Measurements from ENCODE around the gene GPC6.

GPC6 gene

GRCh38 chr13:93534181-93534700 lies 307.6 kb downstream of the GPC6 start:
- no peak overlapping the region for H3K4me3 ChIP-seq (ENCODE audit: low read depth, low read length)
- TF ChIP-seq CTCF (IDR thresholded peaks at IDR 0.05; ENCODE audit: low read depth, low read length) = no peak
- in situ Hi-C loops (cut with HindIII; ENCODE audit: low sequenced_read_pairs) = no loop called here
- no peak for DNase-seq (ENCODE audit: low read depth, low spot score)

- peak; percentile 49 for DNase-seq (ENCODE audit: low read depth, low spot score)
- no peak for TF ChIP-seq CTCF (IDR thresholded peaks at IDR 0.05; ENCODE audit: low read depth, low read length)
- no peak overlapping the region for H3K4me3 ChIP-seq (ENCODE audit: low read depth, low read length)
- in situ Hi-C loops (cut with HindIII; ENCODE audit: low sequenced_read_pairs) = no loop called here
Measured at GRCh38 chr13:93535251-93535650, 308.6 kb downstream of the GPC6 start.

DNA sequence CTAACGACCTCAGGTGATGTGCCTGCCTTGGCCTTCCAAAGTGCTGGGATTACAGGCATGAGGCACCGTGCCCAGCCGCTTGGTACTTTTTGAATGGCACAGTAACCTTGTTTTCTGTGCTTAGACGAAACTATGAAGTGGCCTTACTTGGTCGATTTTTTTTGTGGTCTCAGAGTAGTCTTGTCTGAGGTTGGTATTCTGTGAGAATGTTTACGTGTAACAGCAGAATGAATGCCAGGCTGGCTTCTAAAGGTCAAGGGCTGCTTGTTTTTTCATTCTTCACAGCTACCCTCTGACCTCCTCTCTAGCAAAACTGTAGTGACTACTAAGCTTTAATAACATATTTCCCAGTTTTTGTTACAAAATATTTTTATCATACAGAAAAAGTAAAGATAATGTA lies 313.3 kb downstream of the GPC6 start:
- TF ChIP-seq CTCF (IDR thresholded peaks at IDR 0.05; ENCODE audit: low read depth, low read length) = no peak
- H3K4me3 ChIP-seq (ENCODE audit: low read depth, low read length) = no peak overlapping the region
- in situ Hi-C loops (cut with HindIII; ENCODE audit: low sequenced_read_pairs) = no loop called here
- DNase-seq (ENCODE audit: low read depth, low spot score) = no peak

- no peak for TF ChIP-seq CTCF (IDR thresholded peaks at IDR 0.05; ENCODE audit: low read depth, low read length)
- peak; percentile 18 for DNase-seq (ENCODE audit: low read depth, low spot score)
- no peak overlapping the region for H3K4me3 ChIP-seq (ENCODE audit: low read depth, low read length)
- in situ Hi-C loops (cut with HindIII; ENCODE audit: low sequenced_read_pairs) = no loop called here
Measured at GRCh38 chr13:93547886-93548285, 321.3 kb downstream of the GPC6 start.

DNA sequence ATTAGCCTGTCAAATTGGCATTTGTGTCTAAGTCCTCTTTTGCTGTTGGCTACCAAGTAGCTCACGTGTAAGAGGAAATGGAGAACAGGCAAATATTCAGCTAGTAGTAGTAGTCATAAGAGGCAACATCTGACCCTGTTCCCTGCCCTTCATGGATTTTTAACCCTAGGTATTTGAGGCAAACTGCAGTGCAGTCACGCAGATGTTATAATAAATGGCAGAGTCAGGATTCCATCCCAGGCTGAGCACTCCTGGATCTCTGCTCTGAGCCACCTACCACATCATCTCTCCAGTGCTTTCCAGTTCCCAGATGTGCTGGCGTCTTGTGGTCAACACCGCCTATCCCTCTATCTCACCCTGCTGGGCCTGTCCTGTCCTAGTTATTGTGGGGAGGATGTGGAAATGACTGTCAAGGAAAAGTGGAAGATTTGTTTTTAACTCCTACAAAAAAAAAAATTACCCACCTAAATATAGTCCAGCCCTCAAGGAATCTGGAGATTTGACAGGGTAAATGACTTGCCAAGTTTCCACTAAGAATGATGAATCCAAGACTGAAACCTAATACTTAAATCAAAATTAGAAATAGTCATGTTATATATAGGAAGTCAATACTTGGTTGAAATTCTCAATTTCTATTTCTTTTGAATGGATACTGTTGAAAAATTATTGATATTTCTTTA lies 322.9 kb downstream of the GPC6 start:
- no peak for TF ChIP-seq CTCF (IDR thresholded peaks at IDR 0.05; ENCODE audit: low read depth, low read length)
- no peak overlapping the region for H3K4me3 ChIP-seq (ENCODE audit: low read depth, low read length)
- no peak for DNase-seq (ENCODE audit: low read depth, low spot score)
- in situ Hi-C loops (cut with HindIII; ENCODE audit: low sequenced_read_pairs) = no loop called here

GRCh38 chr13:93550236-93550635 lies 323.6 kb downstream of the GPC6 start:
- no peak for TF ChIP-seq CTCF (IDR thresholded peaks at IDR 0.05; ENCODE audit: low read depth, low read length)
- in situ Hi-C loops (cut with HindIII; ENCODE audit: low sequenced_read_pairs) = no loop called here
- no peak overlapping the region for H3K4me3 ChIP-seq (ENCODE audit: low read depth, low read length)
- DNase-seq (ENCODE audit: low read depth, low spot score) = no peak
